Esophagus muscularis mucosa (tissue), 4 donors: ENCODE measurements around the gene RIOK1.

Experiments
- EP300 ChIP-seq: sonication (generic); formaldehyde crosslinking; IDR thresholded peaks from one replicate; pipeline ENCODE4 v1.6.1; 2017; ENCODE audit warnings: antibody characterized with exemption
- POLR2A ChIP-seq: fragments of 450-650 bp; IDR thresholded peaks from one replicate; pipeline ENCODE4 v1.6.1; 2017; ENCODE audit warnings: antibody characterized with exemption, moderate library complexity, mild to moderate bottlenecking, low read depth
- TF ChIP-seq, protein P1 (sequence below), 3 experiments: fragments of 200-600 bp in 2 of 3; fragments of 450-650 bp in 1 of 3; sonication (generic) in 2 of 3; IDR thresholded peaks; one replicate each; pipeline ENCODE4 v1.5.1; 2017 to 2019; ENCODE audit warnings: antibody characterized with exemption in 3 of 3, mild to moderate bottlenecking in 2 of 3, moderate library complexity in 1 of 3

DNA sequence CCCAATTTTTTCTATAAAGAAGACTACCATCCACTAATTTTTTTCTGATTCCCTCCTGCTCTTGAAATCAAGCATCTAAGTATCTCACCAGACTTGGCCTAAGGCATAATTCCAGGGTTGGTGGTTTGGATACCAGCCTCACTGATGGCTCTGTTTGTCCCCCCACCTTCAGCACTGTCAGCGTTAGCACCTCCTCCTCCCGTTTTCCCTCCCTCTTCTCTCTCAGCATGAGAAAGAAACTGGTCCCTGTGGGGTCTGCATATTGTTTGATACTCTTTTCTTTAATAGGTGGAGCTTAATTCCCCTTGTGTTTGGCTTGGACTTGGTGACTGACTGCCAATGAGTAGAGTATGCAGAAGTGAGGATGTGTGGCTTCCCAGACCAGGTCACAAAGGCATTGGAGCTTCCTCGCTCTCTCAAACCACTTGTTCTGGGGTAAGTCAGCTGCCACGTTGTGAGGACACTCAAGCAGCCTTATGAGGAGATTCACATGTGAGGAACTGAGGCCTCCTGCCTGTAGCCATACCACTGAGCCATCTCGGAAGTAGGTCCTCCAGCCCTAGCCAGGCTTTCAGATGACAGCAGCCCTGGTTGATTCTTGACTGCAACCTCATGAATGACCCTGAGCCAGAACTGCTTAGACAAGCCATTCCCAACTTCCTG, 65.2 kb downstream of the RIOK1 start:
- TF ChIP-seq POLR2A = no peak
- no peak for TF ChIP-seq EP300
- TF ChIP-seq, protein P1, sequence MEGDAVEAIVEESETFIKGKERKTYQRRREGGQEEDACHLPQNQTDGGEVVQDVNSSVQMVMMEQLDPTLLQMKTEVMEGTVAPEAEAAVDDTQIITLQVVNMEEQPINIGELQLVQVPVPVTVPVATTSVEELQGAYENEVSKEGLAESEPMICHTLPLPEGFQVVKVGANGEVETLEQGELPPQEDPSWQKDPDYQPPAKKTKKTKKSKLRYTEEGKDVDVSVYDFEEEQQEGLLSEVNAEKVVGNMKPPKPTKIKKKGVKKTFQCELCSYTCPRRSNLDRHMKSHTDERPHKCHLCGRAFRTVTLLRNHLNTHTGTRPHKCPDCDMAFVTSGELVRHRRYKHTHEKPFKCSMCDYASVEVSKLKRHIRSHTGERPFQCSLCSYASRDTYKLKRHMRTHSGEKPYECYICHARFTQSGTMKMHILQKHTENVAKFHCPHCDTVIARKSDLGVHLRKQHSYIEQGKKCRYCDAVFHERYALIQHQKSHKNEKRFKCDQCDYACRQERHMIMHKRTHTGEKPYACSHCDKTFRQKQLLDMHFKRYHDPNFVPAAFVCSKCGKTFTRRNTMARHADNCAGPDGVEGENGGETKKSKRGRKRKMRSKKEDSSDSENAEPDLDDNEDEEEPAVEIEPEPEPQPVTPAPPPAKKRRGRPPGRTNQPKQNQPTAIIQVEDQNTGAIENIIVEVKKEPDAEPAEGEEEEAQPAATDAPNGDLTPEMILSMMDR (IDR thresholded peaks at IDR 0.05) = no peak
